Astrocyte (in vitro differentiated cells and primary cell): Measurements from ENCODE around the gene GRM5.

Source experiments
- CTCF ChIP-seq: IDR thresholded peaks from 2 replicates; pipeline ENCODE4 v1.5.1; 2011; ENCODE audit warnings: low read depth, mild to moderate bottlenecking, inconsistent platforms, low read length, moderate library complexity; ENCODE audit not compliant: insufficient read depth
- EZH2 ChIP-seq: IDR thresholded peaks from 2 replicates; pipeline ENCODE4 v1.6.1; 2012; ENCODE audit warnings: mild to moderate bottlenecking, low read length, inconsistent platforms; ENCODE audit not compliant: insufficient read depth

- TF ChIP-seq CTCF (no peak), EZH2 (no peak)
These were observed 258.4 kb downstream of the GRM5 start for GRCh38 chr11:88807349-88807748.
